ENCODE data around the gene MAPK11.
A peak's percentile ranks its signal among the peaks of the same experiment; 100 is the strongest.

The MAPK11 gene

GRCh38 chr22:50269970-50270665 is at the start of gene MAPK11:
TSS of gene MAPK11 (minus strand) at chr22:50270380. CDS start at chr22:50270292, 88 bp downstream.
- peak; percentile 37 for DNase-seq (ENCODE audit: low read depth, low spot score)

- DNase-seq (ENCODE audit: low read depth, low spot score) = no peak
Measured at GRCh38 chr22:50319503-50319951, 49.3 kb upstream of the MAPK11 start.

- DNase-seq (ENCODE audit: low read depth, low spot score) = no peak
Measured at GRCh38 chr22:50318698-50319411, 48.7 kb upstream of the MAPK11 start.

GRCh38 chr22:50318356-50318697 is 48.1 kb upstream of the MAPK11 start:
- no peak for DNase-seq (ENCODE audit: low read depth, low spot score)

- DNase-seq (ENCODE audit: low read depth, low spot score) = no peak
Measured at GRCh38 chr22:50317674-50318073, 47.5 kb upstream of the MAPK11 start.

GRCh38 chr22:50317178-50317577 is 47.0 kb upstream of the MAPK11 start:
- DNase-seq (ENCODE audit: low read depth, low spot score) = no peak

- DNase-seq (ENCODE audit: low read depth, low spot score) = no peak
Measured at GRCh38 chr22:50316114-50317065, 46.2 kb upstream of the MAPK11 start.

- no peak for DNase-seq (ENCODE audit: low read depth, low spot score)
Measured at GRCh38 chr22:50315289-50316113, 45.3 kb upstream of the MAPK11 start.

GRCh38 chr22:50314455-50315288 is 44.5 kb upstream of the MAPK11 start:
- DNase-seq (ENCODE audit: low read depth, low spot score) = peak; percentile 34

- DNase-seq (ENCODE audit: low read depth, low spot score) = no peak
Measured at GRCh38 chr22:50314081-50314454, 43.9 kb upstream of the MAPK11 start.

GRCh38 chr22:50313600-50313999 is 43.4 kb upstream of the MAPK11 start:
- no peak for DNase-seq (ENCODE audit: low read depth, low spot score)

GRCh38 chr22:50313021-50313420 is 42.8 kb upstream of the MAPK11 start:
- no peak for DNase-seq (ENCODE audit: low read depth, low spot score)

- no peak for DNase-seq (ENCODE audit: low read depth, low spot score)
Measured at GRCh38 chr22:50312371-50312770, 42.2 kb upstream of the MAPK11 start.

GRCh38 chr22:50311606-50312351 is 41.6 kb upstream of the MAPK11 start:
- no peak for DNase-seq (ENCODE audit: low read depth, low spot score)

- DNase-seq (ENCODE audit: low read depth, low spot score) = no peak
Measured at GRCh38 chr22:50310949-50311444, 40.8 kb upstream of the MAPK11 start.

GRCh38 chr22:50310031-50310722 is 40.0 kb upstream of the MAPK11 start:
- DNase-seq (ENCODE audit: low read depth, low spot score) = no peak

GRCh38 chr22:50309601-50309991 is 39.4 kb upstream of the MAPK11 start:
- DNase-seq (ENCODE audit: low read depth, low spot score) = no peak

GRCh38 chr22:50308986-50309600 is 38.9 kb upstream of the MAPK11 start:
- DNase-seq (ENCODE audit: low read depth, low spot score) = no peak

GRCh38 chr22:50308597-50308935 is 38.4 kb upstream of the MAPK11 start:
- DNase-seq (ENCODE audit: low read depth, low spot score) = no peak
